GM12872 (cell line): ENCODE data around the gene S100B.

ENCODE experiments used
- TF ChIP-seq, protein P1 (sequence below): IDR thresholded peaks from 3 replicates; pipeline ENCODE4 v1.5.1; 2011; ENCODE audit warnings: low read depth, mild to moderate bottlenecking, low read length, moderate library complexity; ENCODE audit not compliant: insufficient read depth

The S100B gene

DNA sequence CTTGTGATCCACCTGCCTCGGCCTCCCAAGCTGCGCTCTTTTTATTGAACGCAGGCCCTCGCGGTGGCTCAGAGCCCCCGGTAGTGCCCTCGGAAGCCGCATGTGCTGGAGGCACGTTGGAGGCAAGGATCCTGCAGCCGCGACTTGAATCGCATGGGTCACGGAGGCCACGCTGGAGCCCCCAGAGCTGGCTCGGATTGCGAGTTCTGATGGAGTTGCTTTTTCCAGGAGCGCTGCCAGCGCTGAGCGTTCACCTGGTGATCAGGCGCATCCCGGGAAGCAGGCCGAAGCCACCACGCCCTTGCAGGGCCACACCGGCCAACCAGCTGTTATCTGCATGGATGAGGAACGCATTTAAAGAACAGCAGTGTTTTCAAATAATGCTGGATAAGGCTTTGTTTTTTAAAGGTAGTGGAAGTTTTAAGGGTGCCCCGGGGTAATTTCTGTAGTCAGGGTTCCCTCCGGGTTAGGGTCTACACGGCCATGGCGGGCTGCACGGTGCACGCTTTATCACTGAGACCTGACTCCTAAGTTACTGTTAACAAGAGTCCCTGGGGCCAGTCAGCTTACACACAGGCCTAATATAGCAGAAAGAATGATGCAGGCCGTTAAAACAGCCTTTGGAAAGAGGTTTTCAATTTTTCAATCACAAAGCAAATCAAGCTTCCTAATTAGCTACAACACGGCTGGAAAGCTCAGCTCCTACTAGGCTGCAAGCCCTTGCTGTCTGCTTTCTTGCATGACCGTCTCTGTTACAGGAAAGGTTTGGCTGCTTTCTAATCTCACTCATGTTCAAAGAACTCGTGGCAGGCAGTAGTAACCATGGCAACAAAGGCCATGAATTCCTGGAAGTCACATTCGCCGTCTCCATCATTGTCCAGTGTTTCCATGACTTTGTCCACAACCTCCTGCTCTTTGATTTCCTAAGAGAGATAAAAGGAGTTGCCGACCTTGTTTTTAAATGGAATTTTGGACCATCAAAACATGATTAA, 6.0 kb downstream of the S100B start:
- TF ChIP-seq, protein P1, sequence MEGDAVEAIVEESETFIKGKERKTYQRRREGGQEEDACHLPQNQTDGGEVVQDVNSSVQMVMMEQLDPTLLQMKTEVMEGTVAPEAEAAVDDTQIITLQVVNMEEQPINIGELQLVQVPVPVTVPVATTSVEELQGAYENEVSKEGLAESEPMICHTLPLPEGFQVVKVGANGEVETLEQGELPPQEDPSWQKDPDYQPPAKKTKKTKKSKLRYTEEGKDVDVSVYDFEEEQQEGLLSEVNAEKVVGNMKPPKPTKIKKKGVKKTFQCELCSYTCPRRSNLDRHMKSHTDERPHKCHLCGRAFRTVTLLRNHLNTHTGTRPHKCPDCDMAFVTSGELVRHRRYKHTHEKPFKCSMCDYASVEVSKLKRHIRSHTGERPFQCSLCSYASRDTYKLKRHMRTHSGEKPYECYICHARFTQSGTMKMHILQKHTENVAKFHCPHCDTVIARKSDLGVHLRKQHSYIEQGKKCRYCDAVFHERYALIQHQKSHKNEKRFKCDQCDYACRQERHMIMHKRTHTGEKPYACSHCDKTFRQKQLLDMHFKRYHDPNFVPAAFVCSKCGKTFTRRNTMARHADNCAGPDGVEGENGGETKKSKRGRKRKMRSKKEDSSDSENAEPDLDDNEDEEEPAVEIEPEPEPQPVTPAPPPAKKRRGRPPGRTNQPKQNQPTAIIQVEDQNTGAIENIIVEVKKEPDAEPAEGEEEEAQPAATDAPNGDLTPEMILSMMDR = no peak

DNA sequence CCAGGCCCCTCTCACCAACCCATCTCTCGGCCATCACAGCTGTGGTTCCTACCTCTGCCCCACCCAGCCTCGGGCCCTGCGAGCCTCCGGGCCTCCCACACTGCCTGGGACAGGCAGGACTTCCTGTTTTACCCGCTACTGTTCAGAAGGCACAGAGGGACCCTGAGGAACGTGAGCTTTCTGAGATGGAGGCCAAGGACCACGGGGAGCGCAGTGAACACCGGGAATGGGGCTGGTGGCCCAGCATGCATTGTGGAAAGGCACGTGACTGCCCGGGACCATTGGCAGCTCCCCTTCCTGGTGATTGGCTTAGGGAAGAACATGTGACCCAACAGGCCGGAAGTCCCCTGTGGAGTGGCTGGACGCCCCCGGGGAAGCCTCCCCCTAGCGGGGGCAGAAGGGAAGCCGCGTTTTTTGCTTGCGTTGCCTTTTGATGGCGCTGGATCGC, 7.0 kb downstream of the S100B start:
- TF ChIP-seq, protein P1 = no peak

DNA sequence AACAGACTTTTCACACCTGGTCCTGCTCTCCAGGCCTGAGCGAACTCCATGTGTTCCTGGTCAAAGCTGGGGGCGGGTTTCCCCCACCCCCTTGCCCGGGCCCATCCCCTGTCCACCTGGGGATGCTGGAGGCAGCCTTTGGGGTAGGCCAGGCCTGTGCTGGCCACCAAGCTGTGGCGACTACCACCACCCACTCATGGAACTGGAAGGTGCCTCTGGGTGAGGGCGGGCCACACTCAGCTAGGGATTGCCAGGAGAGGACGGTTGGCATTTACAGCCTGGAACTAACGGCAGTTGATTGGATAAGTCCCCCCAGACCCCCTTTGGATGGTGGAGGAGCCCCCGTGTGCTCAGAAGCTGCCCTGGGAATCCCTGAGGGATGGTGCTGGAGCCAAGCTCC, 7.9 kb downstream of the S100B start:
- TF ChIP-seq, protein P1 = no peak

DNA sequence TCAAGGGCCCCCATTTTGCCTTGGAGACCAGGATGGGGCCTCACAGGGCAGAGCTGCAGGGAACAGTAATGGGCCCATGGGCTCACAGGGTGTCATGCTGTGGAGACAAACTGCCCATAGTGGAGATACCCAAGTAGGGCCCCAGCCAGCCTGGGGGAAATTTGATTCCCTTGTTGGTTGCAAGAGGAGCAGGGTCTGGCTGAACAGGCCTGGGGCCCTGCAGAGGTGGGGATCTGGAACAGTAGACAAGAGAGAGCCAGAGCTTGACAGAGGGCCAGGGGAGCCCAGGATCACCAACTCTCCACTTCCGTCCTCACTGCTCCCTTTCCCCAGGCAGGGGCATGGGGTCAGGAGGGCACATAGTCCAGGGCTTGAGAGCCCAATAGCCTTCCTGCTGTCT, 8.7 kb downstream of the S100B start:
- TF ChIP-seq, protein P1 = no peak

DNA sequence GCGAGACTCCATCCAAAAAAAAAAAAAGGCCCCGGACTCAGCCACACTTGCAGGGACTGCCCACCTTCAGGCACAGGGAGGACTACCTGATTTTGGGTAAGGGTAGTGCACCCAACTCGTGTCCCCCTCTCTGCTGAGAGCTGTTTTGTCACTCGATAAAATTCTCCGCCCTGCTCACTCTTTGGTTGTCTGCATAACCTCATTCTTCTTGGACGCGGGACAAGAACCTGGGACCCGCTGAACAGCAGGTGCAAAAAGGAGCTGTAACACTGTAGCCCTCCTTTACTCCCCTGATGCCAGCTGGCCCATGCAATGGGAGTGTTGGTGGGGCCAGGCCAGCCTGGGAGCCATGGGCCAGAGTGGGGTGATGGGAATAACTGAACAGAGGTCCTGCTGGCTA, 10.6 kb downstream of the S100B start:
- TF ChIP-seq, protein P1 = no peak

DNA sequence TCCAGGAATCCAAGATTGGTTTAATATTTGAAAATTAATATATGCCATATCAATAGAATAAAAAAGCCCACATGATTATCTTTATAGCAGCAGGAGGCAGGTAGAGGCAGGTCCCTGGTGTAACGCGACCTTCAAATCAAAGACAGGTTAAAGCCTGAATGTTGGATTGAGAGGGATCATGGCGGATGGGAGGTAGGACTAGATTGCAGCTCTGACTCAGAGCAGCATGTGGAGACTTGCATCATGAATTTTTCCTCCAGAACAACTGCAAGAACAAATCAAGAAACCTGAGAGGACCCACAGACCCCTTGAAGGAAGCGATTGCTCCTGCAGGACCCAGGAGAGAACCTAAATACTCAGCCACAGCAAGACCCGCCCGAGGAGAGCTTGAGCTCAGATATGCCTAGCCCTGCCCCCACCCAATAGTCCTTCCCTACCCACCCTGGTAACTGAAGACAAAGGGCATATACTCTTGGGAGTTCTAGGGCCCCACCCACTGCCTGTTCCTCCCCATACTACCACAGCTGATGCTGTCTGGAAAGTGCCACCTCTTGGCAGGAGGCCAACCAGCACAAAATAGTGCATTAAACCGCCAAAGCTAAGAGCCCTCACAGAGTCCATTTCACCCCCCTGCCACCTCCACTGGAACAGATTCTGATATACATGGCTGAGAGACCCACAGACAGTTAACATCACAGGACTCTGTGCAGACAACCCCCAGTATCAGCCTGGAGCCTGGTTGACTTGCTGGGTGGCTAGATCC, 19.5 kb downstream of the S100B start:
- TF ChIP-seq, protein P1 = no peak

DNA sequence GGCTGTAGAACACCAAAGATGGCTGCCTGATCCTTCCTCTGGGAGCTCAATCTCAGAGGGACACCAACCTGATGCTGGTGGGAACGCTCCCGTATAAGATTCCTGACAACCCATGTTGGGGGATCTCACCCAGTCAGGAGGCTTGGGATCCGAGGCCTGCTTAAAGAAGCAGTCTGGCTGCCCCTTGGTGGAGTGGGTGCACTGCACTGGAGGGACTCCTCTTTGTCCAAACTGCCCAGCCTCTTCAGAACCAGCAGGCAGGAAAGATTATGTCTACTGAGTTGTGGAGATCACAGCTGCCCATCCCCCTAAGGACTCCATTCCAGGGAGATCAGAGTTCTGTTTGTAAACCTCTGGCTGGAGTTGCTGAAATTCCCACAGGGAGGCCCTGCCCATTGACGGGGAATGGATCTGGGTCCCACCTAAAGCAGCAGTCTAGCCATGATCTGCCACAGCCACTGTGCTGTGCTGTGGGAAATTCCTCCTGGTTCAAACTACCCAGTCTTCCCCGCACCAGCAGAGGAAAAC, 23.0 kb downstream of the S100B start:
- TF ChIP-seq, protein P1 = no peak
